Hepatocyte (in vitro differentiated cells): Measurements from ENCODE around the gene LRMDA. TPM values are rescaled to one million over a fixed set of nuclear protein-coding genes. Genes with fewer than 3 reads are reported as not detected.

Source experiments
- DNase-seq: peaks from one replicate; pipeline ENCODE4 v3.0.0-alpha.2; 2016; ENCODE audit warnings: low spot score
- H2AFZ ChIP-seq: fragments of 200-600 bp; sonication (generic); 2 replicates; pipeline ENCODE4 v1.6.0; 2016; ENCODE audit warnings: antibody characterized with exemption, mild to moderate bottlenecking
- H3K27ac ChIP-seq: fragments of 200-600 bp; sonication (generic); 2 replicates; pipeline ENCODE4 v1.5.1; 2016; ENCODE audit warnings: mild to moderate bottlenecking
- H3K27me3 ChIP-seq: fragments of 200-600 bp; sonication (generic); 2 replicates; pipeline ENCODE4 v1.6.1; 2016
- H3K36me3 ChIP-seq: fragments of 200-600 bp; sonication (generic); replicated peaks from 2 replicates; pipeline ENCODE4 v1.5.1; 2016; ENCODE audit warnings: low read depth; ENCODE audit not compliant: insufficient read depth
- H3K4me1 ChIP-seq: fragments of 200-600 bp; sonication (generic); 2 replicates; pipeline ENCODE4 v1.5.1; 2016; ENCODE audit warnings: mild to moderate bottlenecking, moderate library complexity; ENCODE audit not compliant: insufficient read depth
- H3K4me2 ChIP-seq: fragments of 200-600 bp; sonication (generic); 2 replicates; pipeline ENCODE4 v1.6.0; 2016
- H3K4me3 ChIP-seq: fragments of 200-600 bp; sonication (generic); 2 replicates; pipeline ENCODE4 v1.5.1; 2016; ENCODE audit warnings: mild to moderate bottlenecking
- H3K79me2 ChIP-seq: fragments of 200-600 bp; sonication (generic); 2 replicates; pipeline ENCODE4 v1.6.0; 2017; ENCODE audit warnings: mild to moderate bottlenecking
- H3K9me2 ChIP-seq: fragments of 200-600 bp; sonication (generic); replicated peaks from 2 replicates; pipeline ENCODE4 v1.6.0; 2017; ENCODE audit warnings: mild to moderate bottlenecking; ENCODE audit not compliant: insufficient read depth
- H3K9me3 ChIP-seq: fragments of 200-600 bp; sonication (generic); 2 replicates; pipeline ENCODE4 v1.5.1; 2016; ENCODE audit warnings: low read depth, mild to moderate bottlenecking
- H4K20me1 ChIP-seq: fragments of 200-600 bp; sonication (generic); 2 replicates; pipeline ENCODE4 v1.6.0; 2016; ENCODE audit warnings: mild to moderate bottlenecking; ENCODE audit not compliant: insufficient read depth, poor library complexity, severe bottlenecking
- EZH2 ChIP-seq: fragments of 200-600 bp; sonication (generic); IDR thresholded peaks from 2 replicates; pipeline ENCODE4 v1.6.1; 2016; ENCODE audit warnings: antibody characterized with exemption, mild to moderate bottlenecking, borderline replicate concordance
- EZH2phosphoT487 ChIP-seq: fragments of 200-600 bp; sonication (generic); IDR thresholded peaks from one replicate; pipeline ENCODE4 v1.6.1; 2018; ENCODE audit warnings: antibody characterized with exemption, mild to moderate bottlenecking, low read depth, moderate library complexity; ENCODE audit not compliant: unreplicated experiment, severe bottlenecking
- WGBS: methylation state at CpG from one replicate; pipeline ENCODE4 v1.1.6; 2016; ENCODE audit warnings: low lambda C conversion rate; ENCODE audit errors: missing lambda C conversion rate; 5-methylcytosine and 5-hydroxymethylcytosine counted together
- polyA plus RNA-seq: library from polyadenylated mRNA; unstranded; fragments of >200 nt; fragmentation: Nextera tagmentation; extraction: Ambion mirVana; gene quantifications from 2 replicates; pipeline ENCODE4 v1.2.1, GENCODE V29; 2016
- total RNA-seq: library from RNA; depleted of rRNA; stranded (reverse); fragments of >200 nt; gene quantifications from 2 replicates; pipeline ENCODE4 v1.2.3, GENCODE V29; 2014
- TF ChIP-seq, protein P1 (sequence below): fragments of 200-600 bp; sonication (generic); IDR thresholded peaks from 2 replicates; pipeline ENCODE4 v1.5.1; 2016; ENCODE audit warnings: antibody characterized with exemption, mild to moderate bottlenecking; ENCODE audit not compliant: poor library complexity

The LRMDA gene
- total and polyA plus RNA-seq, 2 experiments from 2014 or later = 5.6 to 15.7 TPM

DNA sequence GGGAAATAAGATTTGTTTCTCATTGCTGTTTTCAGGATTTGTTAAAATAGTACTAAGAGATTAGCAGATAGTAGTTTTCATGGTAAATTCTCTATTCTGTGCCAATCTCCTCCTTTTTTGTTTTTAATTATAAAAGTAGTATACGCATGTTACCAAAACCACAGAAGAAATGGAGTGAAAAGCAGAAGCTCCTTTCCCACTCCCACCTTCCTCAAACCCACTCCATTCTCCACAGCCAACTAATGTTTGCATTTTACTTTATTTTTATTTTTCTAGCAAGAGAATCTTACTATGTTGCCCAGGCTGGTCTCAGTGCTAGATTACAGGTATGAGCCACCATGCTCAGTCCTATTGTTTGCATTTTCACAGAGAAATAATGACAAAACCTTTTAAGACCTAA lies 4.5 kb upstream of the LRMDA start:
- H2AFZ ChIP-seq = no peak overlapping the region
- WGBS = 97% methylated on average over 1 of the region's 1 CpG
- no peaks in the 10 kb centered on the region for H3K79me2 ChIP-seq
- no peaks in the 10 kb centered on the region for H3K9me3 ChIP-seq
- no peaks in the 10 kb centered on the region for H3K36me3 ChIP-seq
- H4K20me1 ChIP-seq = no peaks in the 10 kb centered on the region
- H3K4me2 ChIP-seq = no peak overlapping the region
- no peaks in the 10 kb centered on the region for H3K27me3 ChIP-seq
- no peak for DNase-seq
- H3K9me2 ChIP-seq = no peaks in the 10 kb centered on the region
- no peak overlapping the region for H3K4me3 ChIP-seq
- peaks cover 28% of the 10 kb centered on the region for H3K4me1 ChIP-seq
- H3K27ac ChIP-seq = no peak overlapping the region
- TF ChIP-seq EZH2phosphoT487 = no peak
- TF ChIP-seq, protein P1, sequence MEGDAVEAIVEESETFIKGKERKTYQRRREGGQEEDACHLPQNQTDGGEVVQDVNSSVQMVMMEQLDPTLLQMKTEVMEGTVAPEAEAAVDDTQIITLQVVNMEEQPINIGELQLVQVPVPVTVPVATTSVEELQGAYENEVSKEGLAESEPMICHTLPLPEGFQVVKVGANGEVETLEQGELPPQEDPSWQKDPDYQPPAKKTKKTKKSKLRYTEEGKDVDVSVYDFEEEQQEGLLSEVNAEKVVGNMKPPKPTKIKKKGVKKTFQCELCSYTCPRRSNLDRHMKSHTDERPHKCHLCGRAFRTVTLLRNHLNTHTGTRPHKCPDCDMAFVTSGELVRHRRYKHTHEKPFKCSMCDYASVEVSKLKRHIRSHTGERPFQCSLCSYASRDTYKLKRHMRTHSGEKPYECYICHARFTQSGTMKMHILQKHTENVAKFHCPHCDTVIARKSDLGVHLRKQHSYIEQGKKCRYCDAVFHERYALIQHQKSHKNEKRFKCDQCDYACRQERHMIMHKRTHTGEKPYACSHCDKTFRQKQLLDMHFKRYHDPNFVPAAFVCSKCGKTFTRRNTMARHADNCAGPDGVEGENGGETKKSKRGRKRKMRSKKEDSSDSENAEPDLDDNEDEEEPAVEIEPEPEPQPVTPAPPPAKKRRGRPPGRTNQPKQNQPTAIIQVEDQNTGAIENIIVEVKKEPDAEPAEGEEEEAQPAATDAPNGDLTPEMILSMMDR = no peak
- no peak for TF ChIP-seq EZH2

GRCh38 chr10:75427951-75428350 lies 3.5 kb upstream of the LRMDA start:
- H3K27me3 ChIP-seq = no peaks in the 10 kb centered on the region
- peaks cover 32% of the 10 kb centered on the region for H3K4me1 ChIP-seq
- no peaks in the 10 kb centered on the region for H3K9me2 ChIP-seq
- H2AFZ ChIP-seq = no peak overlapping the region
- no peak for TF ChIP-seq EZH2phosphoT487
- TF ChIP-seq, protein P1 = no peak
- no peak for TF ChIP-seq EZH2
- H3K9me3 ChIP-seq = no peaks in the 10 kb centered on the region
- no peak overlapping the region for H3K27ac ChIP-seq
- no peak for DNase-seq
- H4K20me1 ChIP-seq = no peaks in the 10 kb centered on the region
- WGBS = 62% methylated on average over 3 of the region's 3 CpGs
- H3K4me3 ChIP-seq = no peak overlapping the region
- H3K79me2 ChIP-seq = no peaks in the 10 kb centered on the region
- no peak overlapping the region for H3K4me2 ChIP-seq
- no peaks in the 10 kb centered on the region for H3K36me3 ChIP-seq

- H4K20me1 ChIP-seq = no peaks in the 10 kb centered on the region
- no peaks in the 10 kb centered on the region for H3K9me3 ChIP-seq
- no peaks in the 10 kb centered on the region for H3K79me2 ChIP-seq
- no peaks in the 10 kb centered on the region for H3K36me3 ChIP-seq
- H3K27me3 ChIP-seq = no peaks in the 10 kb centered on the region
- TF ChIP-seq, protein P1 = no peak
- no peak for TF ChIP-seq EZH2
- H3K4me1 ChIP-seq = peaks cover 32% of the 10 kb centered on the region
- H3K27ac ChIP-seq = no peak overlapping the region
- WGBS = 59% methylated on average over 9 of the region's 9 CpGs
- no peak overlapping the region for H3K4me2 ChIP-seq
- no peak for DNase-seq
- no peaks in the 10 kb centered on the region for H3K9me2 ChIP-seq
- H2AFZ ChIP-seq = no peak overlapping the region
- H3K4me3 ChIP-seq = no peak overlapping the region
Measured at GRCh38 chr10:75428434-75429158, 2.8 kb upstream of the LRMDA start.
